CD4-positive, CD25-positive, alpha-beta regulatory T cell (primary cell): ENCODE measurements around the gene KIAA0753. TPM values are rescaled to one million over a fixed set of nuclear protein-coding genes. Genes with fewer than 3 reads are reported as not detected.

Experiments used
- polyA plus RNA-seq, 4 donors: library from polyadenylated mRNA; unstranded; fragments of 300-500 nt; fragmentation: Illumina TruSeq; gene quantifications; one replicate each; pipeline ENCODE4 v1.2.3, GENCODE V29; 2021
- total RNA-seq: library from RNA; stranded (reverse); gene quantifications from one replicate; pipeline ENCODE4 v1.2.3, GENCODE V29; 2022

The KIAA0753 gene
- total and polyA plus RNA-seq, 5 donors from 2014 or later = 1.2 to 11.4 (median 1.4) TPM

Other genes with a start within 250 kb of the KIAA0753 start
- gene AIPL1, start 205.6 kb downstream of the KIAA0753 start, total RNA-seq = not detected
- gene AIPL1, start 205.6 kb downstream of the KIAA0753 start, polyA plus RNA-seq = not detected
- not detected for gene PIMREG, start 196.3 kb downstream of the KIAA0753 start, total RNA-seq
- under 1 TPM; 0.20 to 0.41 (median 0.34) TPM for gene PIMREG, start 196.3 kb downstream of the KIAA0753 start, polyA plus RNA-seq
- gene PITPNM3, start 84.2 kb downstream of the KIAA0753 start, total RNA-seq = 0.20 TPM
- gene PITPNM3, start 84.2 kb downstream of the KIAA0753 start, polyA plus RNA-seq = under 1 TPM in 1 of 4 donors, not detected in 3; 0.12 TPM
- 15.0 TPM for gene TXNDC17, start 349 bp upstream of the KIAA0753 start, total RNA-seq
- 100 to 1,000 TPM; 121 to 262 (median 177) TPM for gene TXNDC17, start 349 bp upstream of the KIAA0753 start, polyA plus RNA-seq
- gene MED31, start 10.9 kb upstream of the KIAA0753 start, total RNA-seq = 16.7 TPM
- 10 to 100 TPM; 41.5 to 48.1 (median 43.1) TPM for gene MED31, start 10.9 kb upstream of the KIAA0753 start, polyA plus RNA-seq
- 1.5 TPM for gene C17orf100, start 11.1 kb upstream of the KIAA0753 start, total RNA-seq
- 1 to 10 TPM; 4.4 to 7.1 (median 5.6) TPM for gene C17orf100, start 11.1 kb upstream of the KIAA0753 start, polyA plus RNA-seq
- not detected for gene SLC13A5, start 72.7 kb upstream of the KIAA0753 start, total RNA-seq
- gene SLC13A5, start 72.7 kb upstream of the KIAA0753 start, polyA plus RNA-seq = not detected
- 95.1 TPM for gene XAF1, start 115.3 kb upstream of the KIAA0753 start, total RNA-seq
- 10 to 100 TPM; 16.4 to 32.3 (median 26.0) TPM for gene XAF1, start 115.3 kb upstream of the KIAA0753 start, polyA plus RNA-seq
- 0.54 TPM for gene FBXO39, start 135.5 kb upstream of the KIAA0753 start, total RNA-seq
- under 1 TPM in 1 of 4 donors, not detected in 3; 0.13 TPM for gene FBXO39, start 135.5 kb upstream of the KIAA0753 start, polyA plus RNA-seq
- not detected for gene TEKT1, start 191.0 kb upstream of the KIAA0753 start, total RNA-seq
- gene TEKT1, start 191.0 kb upstream of the KIAA0753 start, polyA plus RNA-seq = not detected